GM19025 (cell line): Measurements from ENCODE around the gene JADE1.

Experiments used
- ATAC-seq: cut with Tn5 transposase; IDR thresholded peaks from one replicate; pipeline ENCODE4 v1.9.1; 2021; ENCODE audit warnings: mild to moderate bottlenecking, low read depth, moderate library complexity; ENCODE audit not compliant: unreplicated experiment

The JADE1 gene

DNA sequence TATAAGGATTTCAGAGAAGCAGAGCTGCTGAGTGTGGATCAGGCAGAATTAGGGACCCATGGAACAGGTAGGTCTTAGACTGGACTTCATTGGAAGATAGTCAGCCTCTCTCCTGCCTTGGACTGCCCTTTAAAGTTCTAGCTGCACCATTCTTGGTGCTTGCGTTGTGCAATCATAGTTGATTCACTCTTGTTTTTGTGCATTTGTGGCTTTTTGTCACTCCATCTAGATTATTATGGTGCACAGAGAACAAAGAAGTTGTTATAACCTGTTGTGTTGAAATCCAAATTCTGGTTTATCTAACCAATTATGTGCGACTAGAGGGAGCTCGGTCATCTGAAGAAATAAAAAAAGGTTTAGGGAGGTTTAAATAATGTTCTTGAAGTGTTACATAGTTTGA, 59.3 kb downstream of the JADE1 start:
- ATAC-seq: no peak

- no peak for ATAC-seq
These were observed 60.4 kb downstream of the JADE1 start for GRCh38 chr4:128869776-128870509.

GRCh38 chr4:128871948-128872347, 62.4 kb downstream of the JADE1 start:
- ATAC-seq: no peak

- no peak for ATAC-seq
These were observed 66.7 kb downstream of the JADE1 start for GRCh38 chr4:128876200-128876599.

- no peak for ATAC-seq
These were observed 68.4 kb downstream of the JADE1 start for GRCh38 chr4:128877934-128878333.

- ATAC-seq: no peak
These were observed 69.8 kb downstream of the JADE1 start for GRCh38 chr4:128879283-128879682.

DNA sequence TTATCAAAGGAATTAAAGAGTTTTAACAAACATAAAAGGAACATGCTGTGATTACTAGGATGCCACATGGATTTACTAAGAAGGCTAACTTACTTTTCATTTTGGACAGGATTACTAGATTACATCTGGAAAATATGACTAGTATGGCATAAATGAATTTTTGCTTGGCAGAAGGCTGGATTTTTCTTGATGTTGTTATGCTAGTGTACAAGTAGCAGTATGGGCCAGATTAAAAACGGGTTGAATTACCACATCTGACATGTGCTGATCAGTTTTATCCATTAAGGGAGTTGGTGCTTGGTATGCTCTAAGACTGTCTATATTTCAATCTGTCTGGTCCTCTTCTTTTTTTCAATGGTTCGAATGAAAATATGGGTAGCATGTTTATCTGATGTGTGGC, 70.5 kb downstream of the JADE1 start:
- ATAC-seq: no peak

DNA sequence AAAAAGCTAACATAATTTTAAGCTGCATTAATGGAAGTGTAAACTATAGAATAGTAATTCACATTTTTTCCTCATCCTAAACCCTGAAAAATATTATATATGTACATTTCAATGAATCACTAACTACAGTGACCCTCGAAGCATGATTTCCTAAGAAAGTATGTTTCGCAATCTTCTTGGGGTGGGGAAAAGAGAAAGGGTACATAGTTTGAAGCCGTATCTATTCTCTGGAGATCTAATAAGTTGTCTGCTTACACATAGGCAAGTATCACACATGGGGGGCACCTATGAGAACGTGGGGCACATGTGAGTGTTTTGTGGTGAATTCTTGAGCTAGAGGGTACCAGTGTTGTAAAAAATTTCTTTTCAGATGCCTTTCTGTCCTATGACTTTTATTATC, 71.2 kb downstream of the JADE1 start:
- no peak for ATAC-seq

- ATAC-seq: no peak
These were observed 95.3 kb downstream of the JADE1 start for GRCh38 chr4:128904821-128905220.

DNA sequence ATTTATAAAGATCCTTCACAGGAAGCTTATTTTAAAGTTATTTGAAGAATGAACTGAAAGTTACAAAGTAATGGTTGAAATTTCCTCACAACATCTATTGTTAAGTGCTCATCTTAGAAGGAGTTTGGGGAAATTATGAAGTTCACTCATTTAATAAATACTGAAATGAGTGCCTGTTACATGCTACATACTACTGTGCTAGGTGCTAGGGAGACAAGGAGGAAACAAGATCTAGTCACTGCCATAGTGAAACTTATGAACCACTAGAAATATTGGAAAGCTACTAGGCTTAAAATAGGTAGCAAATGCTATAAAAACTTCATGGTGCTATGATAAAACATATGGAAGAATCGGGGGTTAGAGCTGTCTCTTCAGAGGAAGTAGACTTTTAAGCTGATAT, 97.1 kb downstream of the JADE1 start:
- ATAC-seq: no peak

GRCh38 chr4:128907981-128908380, 98.5 kb downstream of the JADE1 start:
- no peak for ATAC-seq

DNA sequence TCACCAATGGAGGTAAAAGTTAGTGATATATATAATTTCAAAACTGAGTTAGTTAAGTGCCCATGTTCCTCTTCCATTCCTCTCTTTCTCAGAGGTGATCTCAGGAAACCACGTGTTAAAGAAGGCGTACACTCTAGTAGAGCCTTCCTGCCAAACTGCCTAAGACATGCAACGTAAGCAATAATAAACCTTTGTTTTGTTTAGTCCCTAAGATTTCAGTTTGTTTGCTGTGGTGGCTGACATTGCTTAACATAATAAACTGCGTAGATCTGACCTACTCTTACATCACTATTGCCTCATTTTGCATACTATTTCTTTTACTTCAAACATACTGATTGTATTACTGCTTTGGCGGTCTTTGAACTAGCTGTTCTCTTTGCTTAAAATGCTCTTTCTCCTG, 99.2 kb downstream of the JADE1 start:
- no peak for ATAC-seq

DNA sequence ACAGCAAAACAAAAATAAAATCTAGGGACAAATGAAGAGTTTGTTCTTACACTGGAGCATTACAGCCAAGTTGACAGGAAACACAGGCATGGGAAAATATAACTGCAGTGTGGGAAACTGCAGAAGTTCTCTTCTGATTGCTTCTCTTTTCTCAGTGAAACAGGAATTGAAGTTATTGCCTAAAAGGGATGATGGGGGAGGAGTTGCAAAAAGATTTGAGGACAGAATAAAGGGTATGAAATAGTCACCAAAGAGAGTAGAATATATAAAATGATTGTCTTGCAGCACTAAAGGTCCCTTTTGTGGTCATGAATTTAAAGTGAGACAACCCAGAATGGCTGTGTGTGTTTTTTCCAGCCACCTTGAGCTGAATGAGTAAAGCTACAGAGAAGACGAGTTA, 103.7 kb downstream of the JADE1 start:
- no peak for ATAC-seq

- no peak for ATAC-seq
These were observed 106.0 kb downstream of the JADE1 start for GRCh38 chr4:128915544-128915943.

DNA sequence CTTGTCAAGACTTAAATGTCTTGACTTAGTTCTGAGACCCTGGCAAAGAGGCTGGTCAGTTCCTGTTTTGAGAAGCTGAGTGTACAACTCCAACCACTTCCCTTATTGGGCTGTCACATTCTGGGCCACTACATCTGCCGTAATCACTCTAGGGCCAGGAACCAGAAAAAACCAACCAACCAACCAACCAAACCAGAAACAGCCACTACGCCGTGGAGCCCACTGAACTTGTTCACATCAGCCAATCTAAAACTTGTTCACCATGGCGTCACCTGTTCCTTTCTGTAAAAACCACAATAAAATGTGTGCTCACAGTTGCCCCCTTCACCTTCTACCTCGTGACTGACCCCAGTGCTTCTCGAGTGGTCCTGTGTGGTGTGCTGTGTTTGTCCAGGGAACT, 107.3 kb downstream of the JADE1 start:
- ATAC-seq: peak; percentile 55

- ATAC-seq: peak; percentile 63
These were observed 108.3 kb downstream of the JADE1 start for GRCh38 chr4:128917781-128918180.

- ATAC-seq: no peak
These were observed 112.5 kb downstream of the JADE1 start for GRCh38 chr4:128921954-128922353.
